Endodermal cell (in vitro differentiated cells): ENCODE measurements around the gene PROS1. TPM values are rescaled to one million over a fixed set of nuclear protein-coding genes. Genes with fewer than 3 reads are reported as not detected.
A peak's percentile ranks its signal among the peaks of the same experiment; 100 is the strongest.

Experiments used
- DNase-seq: peaks from one replicate; pipeline ENCODE4 v3.0.0-alpha.2; 2017
- H3K27ac ChIP-seq: 2 replicates; pipeline ENCODE4 v1.5.1; 2013; ENCODE audit warnings: mild to moderate bottlenecking, low read depth, low read length, moderate library complexity
- H3K27me3 ChIP-seq: 2 replicates; pipeline ENCODE4 v1.6.1; 2013; ENCODE audit warnings: mild to moderate bottlenecking, low read length, moderate library complexity; ENCODE audit not compliant: insufficient read depth, control insufficient read depth, poor library complexity, severe bottlenecking
- H3K36me3 ChIP-seq: 2 replicates; pipeline ENCODE4 v1.7.0; 2013; ENCODE audit warnings: mild to moderate bottlenecking, low read length, moderate library complexity; ENCODE audit not compliant: control insufficient read depth, insufficient read depth
- H3K4me1 ChIP-seq: one replicate; pipeline ENCODE4 v1.7.0; 2013; ENCODE audit warnings: low read length; ENCODE audit not compliant: control insufficient read depth, insufficient read depth
- H3K4me3 ChIP-seq: 2 replicates; pipeline ENCODE4 v1.5.1; 2013; ENCODE audit warnings: mild to moderate bottlenecking, low read length, moderate library complexity
- H3K9ac ChIP-seq: 2 replicates; pipeline ENCODE4 v1.6.1; 2013; ENCODE audit warnings: mild to moderate bottlenecking, low read length, moderate library complexity; ENCODE audit not compliant: poor library complexity, severe bottlenecking; ENCODE audit errors: extremely low read depth
- H3K9me3 ChIP-seq: 2 replicates; pipeline ENCODE4 v1.6.1; 2013; ENCODE audit warnings: mild to moderate bottlenecking, low read length, moderate library complexity; ENCODE audit not compliant: control insufficient read depth
- H3K27ac Mint-ChIP-seq: 2 replicates; pipeline ENCODE4 v1.8.0; 2020; ENCODE audit warnings: mixed read lengths
- H3K27me3 Mint-ChIP-seq: 2 replicates; pipeline ENCODE4 v1.8.0; 2021; ENCODE audit warnings: mild to moderate bottlenecking, mixed read lengths; ENCODE audit not compliant: insufficient read depth
- H3K36me3 Mint-ChIP-seq: 2 replicates; pipeline ENCODE4 v1.8.0; 2020; ENCODE audit warnings: low read depth, mixed read lengths
- H3K4me1 Mint-ChIP-seq: 2 replicates; pipeline ENCODE4 v1.8.0; 2020; ENCODE audit warnings: mixed read lengths
- H3K4me3 Mint-ChIP-seq: 2 replicates; pipeline ENCODE4 v1.8.0; 2020; ENCODE audit warnings: mild to moderate bottlenecking, moderate library complexity, mixed read lengths
- H3K9me3 Mint-ChIP-seq: 2 replicates; pipeline ENCODE4 v1.8.0; 2020; ENCODE audit warnings: mild to moderate bottlenecking, mixed read lengths
- CTCF ChIP-seq: fragments of 200-600 bp; sonication (generic); conservative IDR thresholded peaks from 2 replicates; pipeline ENCODE4 v1.5.0; 2021; ENCODE audit warnings: antibody characterized with exemption, mild to moderate bottlenecking
- WGBS, 2 experiments: methylation state at CpG; one replicate each; pipeline versions ENCODE4 v1.1.5 to v1.1.7; 2013; ENCODE audit warnings: missing lambda C conversion rate in 2 of 2, mixed read lengths in 1 of 2; ENCODE audit not compliant: insufficient coverage in 1 of 2, insufficient read length in 1 of 2; 5-methylcytosine and 5-hydroxymethylcytosine counted together
- total RNA-seq, 2 donors: library from RNA; stranded (reverse); fragmentation: NEBNext Ultra II Directional in 1 of 2; extraction: Animal tissue kit (Norgen Biotek cat#: 25700) in 1 of 2; gene quantifications; 2 replicates in 1 of 2; 3 replicates in 1 of 2; pipeline ENCODE4 v1.2.1, GENCODE V29; 2021

Gene PROS1
- total RNA-seq, 2 donors from 2014 or later = 8.8 to 52.4 TPM

DNA sequence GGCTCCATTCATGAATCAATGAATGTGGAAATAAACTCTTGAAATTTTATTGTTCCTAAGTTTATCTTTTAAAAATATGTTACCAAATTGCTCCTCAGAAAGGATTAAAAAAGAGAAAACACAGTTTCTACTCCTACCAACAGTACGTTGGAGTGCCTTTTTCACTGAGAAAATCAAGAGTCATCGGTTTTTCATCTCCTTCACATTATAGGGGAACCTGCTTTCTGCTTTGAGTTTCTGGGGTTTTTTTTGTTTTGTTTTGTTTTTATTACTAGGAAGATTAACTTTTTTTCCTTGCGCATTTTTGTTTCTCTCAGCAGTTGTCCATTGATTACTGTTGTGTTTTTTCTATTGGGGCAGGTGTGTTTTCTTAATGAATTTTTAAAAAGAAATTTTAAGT lies 9.7 kb upstream of the PROS1 start:
- H3K4me1 Mint-ChIP-seq = peaks cover 8% of the 10 kb centered on the region
- DNase-seq = no peak
- H3K27me3 Mint-ChIP-seq = no peaks in the 10 kb centered on the region
- no peaks in the 10 kb centered on the region for H3K27me3 ChIP-seq
- 83 to 91% methylated on average over 1 to 3 of the region's 3 CpGs for WGBS, 2 experiments
- no peak overlapping the region for H3K27ac ChIP-seq
- no peak for TF ChIP-seq CTCF
- H3K9ac ChIP-seq = no peak overlapping the region
- H3K4me3 Mint-ChIP-seq = no peak overlapping the region
- H3K27ac Mint-ChIP-seq = no peak overlapping the region
- H3K36me3 ChIP-seq = no peaks in the 10 kb centered on the region
- H3K4me1 ChIP-seq = no peaks in the 10 kb centered on the region
- no peak overlapping the region for H3K4me3 ChIP-seq
- no peaks in the 10 kb centered on the region for H3K36me3 Mint-ChIP-seq
- H3K9me3 ChIP-seq = no peaks in the 10 kb centered on the region
- no peaks in the 10 kb centered on the region for H3K9me3 Mint-ChIP-seq

- no peak for TF ChIP-seq CTCF
- H3K4me3 ChIP-seq = peak overlapping the region; percentile 98
- no peaks in the 10 kb centered on the region for H3K4me1 ChIP-seq
- peaks cover 6% of the 10 kb centered on the region for H3K4me1 Mint-ChIP-seq
- H3K36me3 ChIP-seq = no peaks in the 10 kb centered on the region
- no peak overlapping the region for H3K9ac ChIP-seq
- H3K9me3 Mint-ChIP-seq = no peaks in the 10 kb centered on the region
- H3K27me3 ChIP-seq = no peaks in the 10 kb centered on the region
- peak overlapping the region; percentile 83 for H3K4me3 Mint-ChIP-seq
- H3K36me3 Mint-ChIP-seq = no peaks in the 10 kb centered on the region
- no peak overlapping the region for H3K27ac ChIP-seq
- H3K27me3 Mint-ChIP-seq = peaks cover 7% of the 10 kb centered on the region
- H3K27ac Mint-ChIP-seq = no peak overlapping the region
- 93 to 96% methylated on average over 10 to 13 of the region's 13 CpGs for WGBS, 2 experiments
- no peak for DNase-seq
- no peaks in the 10 kb centered on the region for H3K9me3 ChIP-seq
These were observed 8.0 kb upstream of the PROS1 start for GRCh38 chr3:93981649-93982048.

- TF ChIP-seq CTCF = no peak
- Histone ChIP-seq H3K9me3 (no peaks in the 10 kb centered on the region), H3K4me3 (peak within 1 kb of the TSS; percentile 98), H3K27me3 (no peaks in the 10 kb centered on the region), H3K9ac (peak within 1 kb of the TSS; percentile 79), H3K36me3 (no peaks in the 10 kb centered on the region), H3K4me1 (no peaks in the 10 kb centered on the region), H3K27ac (peak within 1 kb of the TSS; percentile 95)
- Mint-ChIP-seq H3K27me3 (peaks cover 22% of the 10 kb centered on the region), H3K4me3 (peak within 1 kb of the TSS; percentile 83), H3K4me1 (peaks cover 6% of the 10 kb centered on the region), H3K9me3 (no peaks in the 10 kb centered on the region), H3K36me3 (no peaks in the 10 kb centered on the region), H3K27ac (peak within 1 kb of the TSS; percentile 88)
- DNase-seq = peak; percentile 99
- WGBS, 2 experiments = 0 to 7% methylated on average over 18 to 66 of the region's 66 CpGs
These were observed 6.4 kb upstream of the PROS1 start, which contains the start of gene ARL13B for GRCh38 chr3:93979850-93980676. Gene ARL13B (plus strand): TSS chr3:93980155. CDS start chr3:93980424, 269 bp downstream.
